Tongue (tissue), 2 donors: Measurements from ENCODE around the gene C19orf38. TPM values are rescaled to one million over a fixed set of nuclear protein-coding genes. Genes with fewer than 3 reads are reported as not detected.
A peak's percentile ranks its signal among the peaks of the same experiment; 100 is the strongest.

Experiments used
- DNase-seq: peaks from one replicate; pipeline ENCODE4 v3.0.0-alpha.2; 2015
- total RNA-seq: library from RNA; depleted of rRNA; stranded (reverse); fragments of >200 nt; gene quantifications from one replicate; pipeline ENCODE4 v1.2.3, GENCODE V29; 2014

C19orf38 gene, protein sequence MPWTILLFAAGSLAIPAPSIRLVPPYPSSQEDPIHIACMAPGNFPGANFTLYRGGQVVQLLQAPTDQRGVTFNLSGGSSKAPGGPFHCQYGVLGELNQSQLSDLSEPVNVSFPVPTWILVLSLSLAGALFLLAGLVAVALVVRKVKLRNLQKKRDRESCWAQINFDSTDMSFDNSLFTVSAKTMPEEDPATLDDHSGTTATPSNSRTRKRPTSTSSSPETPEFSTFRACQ
- 3.9 TPM for total RNA-seq

DNA sequence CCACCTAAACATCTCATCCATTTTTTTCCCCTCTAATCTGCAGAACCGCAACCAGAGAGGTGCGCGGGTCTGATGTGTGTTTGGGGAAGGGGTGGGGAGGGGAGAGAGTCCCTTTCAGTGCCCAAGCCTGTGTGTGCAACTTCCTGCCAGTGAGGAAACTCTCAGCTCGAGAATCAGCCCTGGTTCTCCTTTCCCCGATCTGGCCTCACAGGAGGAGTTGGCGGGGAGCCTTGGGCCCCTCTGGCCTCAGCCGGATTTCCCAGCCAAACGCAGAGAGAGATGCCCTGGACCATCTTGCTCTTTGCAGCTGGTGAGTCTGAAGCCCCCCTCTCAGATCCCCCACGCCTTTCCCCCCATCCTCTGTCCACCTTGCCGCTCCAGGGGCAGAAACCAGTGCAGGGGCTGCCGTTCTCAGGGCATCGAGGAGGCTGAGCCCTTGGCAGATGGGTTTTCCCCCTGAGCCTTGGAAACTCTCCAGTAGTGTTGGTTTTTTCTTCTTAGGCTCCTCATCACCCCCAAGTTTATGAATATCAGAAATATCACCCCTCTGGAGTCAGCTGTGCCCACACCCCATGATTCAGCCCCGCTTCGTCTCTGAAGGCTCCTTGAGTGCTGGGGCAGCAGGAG is at the start of gene C19orf38:
Gene C19orf38 (plus strand): TSS at position 186 of the 627 bp plus-strand sequence. CDS start 94 bp downstream, at position 280.
- peak; percentile 57 for DNase-seq

DNA sequence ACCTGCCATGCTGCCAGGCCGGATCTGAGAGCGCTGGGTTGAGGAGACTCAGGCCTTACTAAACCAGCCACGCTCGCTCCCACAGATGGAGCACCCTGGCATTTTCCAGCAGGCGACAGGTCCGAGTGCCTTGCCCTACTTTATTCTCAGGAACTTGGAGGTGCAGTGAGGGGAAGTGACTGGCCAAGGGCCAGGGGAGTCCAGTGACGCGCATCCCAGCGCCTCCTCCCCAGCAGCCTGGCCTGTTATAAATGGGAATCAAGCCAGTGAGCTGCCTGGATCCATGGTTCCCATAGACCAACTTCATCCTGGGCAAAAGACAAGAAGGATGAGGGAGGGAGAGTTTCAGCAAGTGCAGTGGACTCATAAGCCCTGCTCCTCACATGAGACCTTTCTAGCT is 47.7 kb upstream of the C19orf38 start:
- no peak for DNase-seq

DNA sequence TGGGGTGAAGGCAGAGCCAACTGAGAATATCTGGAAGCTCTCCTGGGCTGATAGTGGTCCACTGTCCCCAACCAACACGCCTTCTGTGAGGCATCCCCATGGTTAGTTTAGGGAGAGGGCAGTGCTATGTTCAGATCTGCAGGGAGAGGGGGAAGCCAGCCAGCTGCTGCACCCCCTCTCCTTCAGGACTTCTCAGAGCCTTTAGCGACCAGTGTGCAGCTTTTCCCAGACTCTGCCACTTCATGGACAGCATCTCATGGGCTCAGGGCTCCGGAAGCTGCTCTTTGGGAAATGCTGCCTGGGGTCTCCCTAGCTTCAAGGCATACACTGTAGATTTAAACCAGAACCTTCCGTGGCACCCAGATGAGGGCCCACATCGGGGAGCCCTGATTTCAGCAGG is 45.7 kb upstream of the C19orf38 start:
- DNase-seq = no peak

DNA sequence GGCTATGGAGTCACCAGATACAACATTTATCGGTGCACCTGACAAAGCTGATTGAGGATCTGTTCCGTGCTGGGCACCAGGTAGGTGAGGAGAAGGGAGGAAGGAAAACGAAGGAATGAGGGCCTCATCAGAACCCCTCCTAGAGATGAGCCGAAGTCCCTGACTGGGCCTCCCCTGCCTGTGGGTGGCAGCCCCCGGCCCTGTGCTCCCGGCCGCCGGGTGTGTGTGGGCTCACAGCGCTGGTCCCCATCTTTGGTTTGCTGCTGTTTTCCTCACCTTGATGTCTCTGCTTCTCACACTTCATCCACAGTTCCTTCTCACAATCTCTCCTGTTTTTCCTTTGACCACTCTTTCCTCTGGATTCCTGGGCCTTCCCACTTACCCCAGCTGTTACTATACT is 45.0 kb upstream of the C19orf38 start:
- no peak for DNase-seq

DNA sequence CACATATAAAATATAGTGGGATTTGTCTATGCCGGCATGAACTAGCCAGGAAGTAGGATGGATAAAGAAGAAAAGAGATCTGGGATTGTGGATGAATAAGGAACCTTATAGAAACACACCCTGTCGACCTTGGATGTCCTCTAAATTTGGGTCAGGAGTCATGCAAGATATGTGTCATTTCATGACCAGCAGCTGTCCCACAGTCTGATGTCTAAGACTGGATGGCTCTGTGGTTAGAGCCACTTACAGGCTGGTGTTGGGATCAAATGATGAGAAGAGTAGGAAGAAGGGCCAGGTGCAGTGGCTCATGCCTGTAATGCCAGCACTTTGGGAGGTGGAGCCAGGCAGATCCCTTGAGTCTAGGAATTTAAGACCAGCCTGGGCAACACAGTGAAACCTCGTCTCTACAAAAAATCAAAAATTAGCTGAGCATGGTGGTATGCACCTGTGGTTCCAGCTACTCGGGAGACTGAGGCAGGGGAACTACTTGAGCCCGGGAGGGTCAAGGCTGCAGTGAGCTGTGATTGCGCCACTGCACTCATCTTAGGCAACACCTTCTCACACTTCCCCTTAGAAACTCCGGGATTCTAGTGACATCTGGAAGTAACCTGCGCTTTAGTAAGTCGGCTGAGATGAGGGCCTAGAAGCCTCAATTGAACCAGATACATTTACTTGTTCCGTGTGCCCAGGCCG is 43.0 kb upstream of the C19orf38 start:
- DNase-seq = no peak

DNA sequence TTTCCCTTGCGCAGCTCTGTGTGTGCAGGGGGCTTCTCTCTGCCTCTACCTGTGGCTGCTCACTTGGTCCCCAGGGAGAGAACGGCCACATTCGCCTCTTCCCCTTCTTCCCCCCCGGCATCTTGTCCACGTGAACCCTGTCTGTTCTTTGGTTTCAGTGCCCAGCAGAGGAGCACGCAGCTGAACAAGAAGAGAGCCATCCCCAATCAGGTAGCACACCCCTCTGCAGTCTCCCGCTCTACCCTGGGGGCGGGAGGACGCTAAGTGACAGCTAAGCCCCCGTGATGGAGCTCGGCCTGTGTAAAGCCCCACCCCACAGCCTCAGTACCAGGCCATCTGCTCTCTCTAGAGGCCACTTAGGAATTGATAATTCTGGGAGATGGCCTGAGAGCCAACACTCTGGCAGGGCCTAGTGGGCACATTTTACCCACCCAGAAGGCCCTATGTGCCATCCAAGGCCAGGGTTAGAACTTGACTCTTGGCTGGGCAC is 42.4 kb upstream of the C19orf38 start:
- no peak for DNase-seq

DNA sequence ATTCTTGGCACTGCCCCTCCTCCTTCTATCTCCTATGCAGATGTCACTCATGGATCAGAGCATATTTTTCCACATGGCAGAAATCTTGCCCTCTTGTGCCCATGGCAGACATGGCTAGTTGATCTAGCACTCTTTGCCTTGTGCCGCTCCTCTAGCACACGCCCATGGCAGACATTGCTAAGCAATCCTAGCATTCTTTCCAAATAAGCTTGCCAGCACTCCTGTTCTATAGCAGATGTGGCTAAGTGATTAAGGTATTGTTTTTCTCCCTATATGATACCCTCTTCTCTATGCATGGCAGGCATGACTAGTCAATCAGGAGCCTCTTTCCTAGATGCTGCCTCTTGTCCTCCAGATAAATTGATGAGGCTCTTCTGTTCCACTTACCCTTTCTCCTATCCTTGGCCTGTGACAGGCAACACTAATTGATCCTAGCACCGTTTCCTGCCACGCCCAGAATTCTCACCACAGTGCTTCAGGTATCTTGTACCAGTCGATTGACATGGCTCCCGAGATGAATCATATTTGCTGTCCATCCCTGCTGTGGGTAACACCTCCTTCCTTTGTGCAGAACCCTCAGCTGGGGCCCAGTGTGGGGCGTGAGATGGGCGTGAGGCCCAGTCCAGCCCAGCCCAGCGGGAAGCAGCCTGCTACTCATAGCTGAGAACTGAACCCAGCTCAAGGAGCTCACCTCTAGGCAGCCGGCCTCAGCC is 39.1 kb upstream of the C19orf38 start:
- no peak for DNase-seq

DNA sequence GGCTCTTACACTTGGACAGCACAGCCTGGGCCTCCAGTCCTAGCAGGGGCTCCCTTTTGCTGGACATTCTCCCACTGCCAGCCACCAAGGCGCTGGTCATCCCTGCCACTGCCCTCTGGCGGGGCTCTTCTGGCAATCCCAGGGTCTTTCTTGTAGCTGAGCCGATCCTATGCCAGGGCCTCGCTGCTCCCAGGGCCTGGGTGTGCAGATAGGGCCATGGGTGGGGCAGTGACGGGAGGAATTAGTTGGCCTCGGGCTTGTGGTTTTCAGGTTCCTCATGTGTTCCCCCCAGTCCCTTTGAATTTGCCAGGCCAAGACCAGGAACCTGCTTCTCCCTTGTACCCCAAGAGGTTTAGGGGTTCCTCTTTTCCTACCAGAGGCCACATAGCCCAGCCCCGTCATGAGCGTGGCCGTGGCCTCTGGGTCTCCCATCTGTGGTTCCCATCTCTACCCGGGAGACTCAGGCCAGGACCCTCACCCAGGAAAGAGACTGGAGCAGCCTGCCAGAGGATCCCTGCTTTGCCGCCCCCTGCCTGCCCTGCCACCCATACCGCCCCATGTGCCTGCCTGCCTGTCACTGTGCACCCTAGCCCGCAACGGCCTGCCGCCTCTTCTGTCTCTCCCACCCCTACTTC is 38.4 kb upstream of the C19orf38 start:
- no peak for DNase-seq

DNA sequence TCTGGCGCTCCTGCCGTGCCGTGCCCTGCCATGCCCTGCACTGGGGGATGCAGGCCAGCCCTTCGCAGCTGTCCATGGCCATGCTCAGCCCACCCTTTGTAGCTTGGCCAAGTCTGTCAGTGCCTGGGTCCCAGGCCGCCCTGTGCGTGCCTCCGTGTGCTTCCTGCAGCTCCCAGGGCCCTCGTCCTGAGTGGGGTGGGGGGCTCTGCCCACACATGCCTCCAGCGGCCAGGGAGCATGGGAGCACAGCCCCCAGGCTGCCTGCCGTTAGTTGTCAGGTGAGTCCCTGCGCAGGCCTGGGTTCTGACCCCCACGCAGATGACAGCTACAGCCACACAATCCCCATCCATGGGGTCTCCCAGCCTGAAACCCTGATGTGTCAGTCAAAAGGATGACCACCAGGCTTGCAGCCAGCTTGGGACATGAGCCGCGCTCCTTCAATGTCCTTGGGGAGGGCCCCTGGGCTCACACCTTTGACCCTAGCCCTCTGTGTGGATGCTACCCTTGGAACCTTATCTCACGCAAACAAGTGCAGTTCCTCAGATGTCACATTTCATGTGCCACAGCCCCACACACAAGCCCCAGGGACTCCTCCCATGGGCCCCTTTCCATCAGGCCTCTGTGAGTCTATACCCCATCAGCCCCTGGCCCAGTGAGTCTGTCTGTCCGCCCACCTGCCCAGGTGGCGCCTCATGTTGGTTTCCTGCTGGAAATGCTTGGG is 36.7 kb upstream of the C19orf38 start:
- DNase-seq = no peak

DNA sequence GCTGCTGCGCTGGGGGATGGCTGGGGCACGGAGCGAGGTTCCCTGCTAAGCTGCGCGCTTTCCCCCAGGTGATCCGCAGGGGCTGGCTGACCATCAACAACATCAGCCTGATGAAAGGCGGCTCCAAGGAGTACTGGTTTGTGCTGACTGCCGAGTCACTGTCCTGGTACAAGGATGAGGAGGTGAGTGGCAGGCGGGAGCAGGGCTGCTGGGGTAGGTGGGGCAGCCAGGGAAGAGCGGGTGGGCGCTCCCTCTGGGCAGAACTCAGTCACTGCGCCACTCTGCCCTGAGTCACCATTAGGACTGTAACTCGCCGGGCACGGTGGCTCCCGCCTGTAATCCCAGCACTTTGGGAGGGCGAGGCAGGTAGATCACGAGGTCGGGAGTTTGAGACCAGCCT is 36.0 kb upstream of the C19orf38 start:
- no peak for DNase-seq

DNA sequence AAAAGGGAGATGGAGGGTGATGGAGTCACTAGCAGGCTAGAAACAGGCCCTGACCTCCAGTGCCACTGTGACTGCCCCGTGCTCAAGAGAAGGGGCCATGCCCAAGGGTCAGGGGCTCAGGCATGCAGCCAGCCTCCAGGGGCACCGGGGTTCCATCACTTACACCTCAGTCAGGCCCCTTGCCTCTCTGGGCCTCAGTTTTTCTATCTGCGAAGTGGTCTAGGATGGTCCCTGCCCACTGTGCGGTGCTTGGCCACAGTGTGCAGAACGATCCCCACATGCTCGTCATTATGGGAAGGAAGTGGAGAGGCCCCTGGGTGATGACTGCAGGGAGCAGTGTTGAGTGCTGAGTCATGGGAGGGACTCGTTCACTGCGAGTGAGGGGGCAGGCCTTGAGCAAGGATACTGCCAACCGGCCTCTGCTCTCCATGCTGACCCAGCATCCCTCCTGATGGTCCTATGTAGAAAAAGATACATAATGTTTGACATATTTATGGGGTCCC is 35.3 kb upstream of the C19orf38 start:
- DNase-seq = peak; percentile 31

DNA sequence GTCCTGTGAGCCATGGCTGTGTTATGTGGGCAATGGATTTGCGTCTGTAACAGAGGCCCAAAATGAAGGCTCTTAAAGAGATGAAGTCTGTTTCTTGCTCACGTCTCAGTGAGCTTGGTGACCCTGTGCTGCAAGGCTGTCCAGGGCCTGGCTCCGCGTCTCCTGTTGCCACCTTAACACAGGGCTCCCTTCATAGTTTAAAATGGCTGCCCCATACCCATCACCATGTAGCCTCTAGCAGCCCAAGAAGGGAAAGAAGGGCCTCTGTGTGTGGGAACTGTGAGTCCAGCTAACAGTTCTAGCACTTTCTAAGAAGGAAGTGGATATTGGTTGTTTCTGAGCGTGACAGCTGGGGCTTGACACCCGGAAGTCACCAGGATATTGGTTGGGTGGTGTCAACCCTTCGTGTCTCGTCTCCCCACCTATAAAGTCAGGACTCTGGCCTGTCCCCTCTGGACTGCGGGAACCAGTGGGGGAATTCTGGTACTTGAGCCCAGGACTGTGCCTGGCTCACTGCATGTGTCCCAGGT is 33.1 kb upstream of the C19orf38 start:
- DNase-seq = no peak

DNA sequence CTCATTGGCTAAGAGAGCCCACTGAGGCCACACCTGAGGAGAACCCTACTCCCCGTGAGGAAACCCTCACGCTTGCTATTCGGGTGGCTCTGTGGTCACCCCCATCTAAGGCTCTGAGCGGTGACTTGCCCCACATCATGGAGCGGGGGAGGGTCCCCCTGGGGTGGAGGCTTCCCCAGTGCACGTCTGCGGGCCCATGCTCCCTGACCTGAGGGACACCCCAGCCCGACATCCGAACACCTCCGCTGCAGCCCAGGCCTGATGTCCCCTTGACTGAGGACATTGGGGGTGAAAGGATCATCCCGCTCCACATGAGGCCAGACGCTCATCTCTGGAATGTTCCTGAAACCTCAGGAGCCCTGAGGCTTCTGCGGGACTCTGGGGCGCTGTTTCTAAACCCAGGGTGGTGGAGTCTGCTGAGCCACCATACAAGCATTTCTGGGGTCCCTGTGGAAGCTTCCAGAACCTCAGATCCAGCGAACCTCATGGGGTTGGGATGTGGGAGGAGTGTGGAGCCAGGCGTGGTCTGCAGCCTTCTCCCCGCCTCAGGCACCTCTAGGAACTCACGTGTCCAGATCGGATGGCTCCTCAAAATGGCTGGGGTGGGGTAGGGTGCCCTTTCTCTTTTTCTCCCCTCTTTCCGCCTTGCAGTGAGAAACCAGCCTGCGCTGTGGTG is 32.1 kb upstream of the C19orf38 start:
- no peak for DNase-seq

DNA sequence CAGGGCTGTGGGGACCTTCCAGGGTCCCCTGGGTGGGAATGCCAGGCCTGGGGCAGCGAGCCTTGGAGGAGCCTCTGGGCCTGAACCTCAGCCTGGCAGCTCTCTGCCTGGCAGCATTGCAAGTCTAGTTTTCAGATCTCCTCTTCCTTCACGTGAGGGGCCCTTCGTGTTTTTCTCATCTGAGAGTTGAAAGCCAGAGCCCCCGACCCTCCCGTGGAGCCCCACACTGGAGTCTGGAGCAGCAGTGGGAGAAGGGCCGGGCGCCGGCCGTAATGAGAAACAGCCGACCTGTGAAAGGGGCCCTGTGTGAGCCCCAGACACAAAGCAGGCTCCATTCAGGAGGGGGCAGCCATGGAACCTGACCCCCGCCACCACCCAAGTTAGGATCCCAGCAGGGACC is 31.5 kb upstream of the C19orf38 start:
- peak; percentile 27 for DNase-seq

DNA sequence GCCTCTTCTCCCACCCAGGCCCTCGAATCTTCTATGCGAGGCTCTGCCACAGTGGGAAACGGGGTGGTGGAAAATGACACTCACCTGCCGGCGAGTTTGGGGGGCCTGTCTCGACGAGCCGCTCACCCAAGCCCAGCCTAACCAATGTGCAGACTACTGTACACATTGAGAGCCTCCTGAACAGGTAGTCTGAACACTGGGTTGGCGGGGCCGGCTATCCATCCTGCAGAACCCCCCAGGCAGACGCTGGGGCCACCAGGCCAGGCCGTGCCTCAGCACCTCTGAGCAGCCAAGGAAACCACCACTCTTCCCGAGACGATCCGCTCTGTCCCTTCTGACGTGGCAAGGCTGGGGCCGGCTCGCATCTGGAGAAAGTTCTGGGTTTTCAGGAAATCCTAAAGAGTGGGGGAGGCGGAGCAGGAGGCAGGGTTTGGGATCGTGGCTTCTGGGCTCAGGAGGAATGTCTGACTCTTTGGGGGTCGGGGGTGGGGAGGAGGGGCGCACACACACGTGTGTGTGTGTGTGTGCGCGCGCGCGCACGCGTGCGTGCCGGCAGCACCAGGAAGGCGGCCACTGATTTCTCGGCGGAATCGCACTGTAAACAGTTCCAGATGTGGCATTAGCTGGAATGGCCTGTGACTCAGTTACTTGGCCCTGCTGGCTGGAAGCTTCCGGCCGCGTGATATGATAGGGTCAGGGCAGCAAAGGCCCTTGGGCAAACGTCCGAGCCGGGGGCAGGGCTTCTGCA is 30.8 kb upstream of the C19orf38 start:
- DNase-seq = peak; percentile 86

DNA sequence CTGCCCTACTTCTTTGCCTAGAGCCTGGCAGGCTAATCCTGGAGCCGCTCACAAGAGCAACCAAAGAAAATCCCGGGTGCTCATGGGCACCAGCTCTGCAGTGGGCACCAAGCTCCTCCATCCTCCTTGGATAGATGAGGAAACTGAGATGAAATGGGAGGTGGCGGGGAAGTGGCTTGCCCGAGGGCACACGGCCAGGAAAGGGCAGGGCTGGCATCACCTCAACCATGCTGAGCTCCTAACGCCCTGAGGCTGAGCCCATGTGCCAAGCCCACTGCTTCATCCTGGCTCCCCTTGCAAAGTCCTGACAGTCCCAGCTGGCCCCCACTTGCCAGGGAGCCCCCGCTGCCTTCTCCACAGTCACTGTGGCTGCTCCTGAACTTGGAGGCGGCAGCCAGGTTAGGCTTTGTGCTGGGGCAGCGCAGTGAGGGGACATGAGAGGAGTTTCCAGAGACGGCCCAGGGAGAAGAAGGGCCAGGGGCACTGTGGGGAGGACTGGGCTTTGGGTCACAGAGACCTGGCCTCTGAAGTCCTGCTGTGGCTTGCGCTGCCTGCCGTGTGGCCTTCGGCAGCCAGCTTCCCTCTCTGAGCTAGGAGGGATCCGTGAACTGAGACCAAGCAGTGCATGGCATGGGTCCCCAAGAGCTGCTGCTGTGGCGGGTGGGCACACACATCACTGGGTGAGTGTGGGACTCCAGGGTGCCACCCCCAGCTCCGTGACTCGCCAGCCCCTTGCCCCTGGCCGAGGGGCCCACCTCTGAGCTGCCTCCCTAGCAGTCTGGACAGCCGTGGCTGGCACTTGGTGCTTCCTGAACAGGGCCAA is 29.7 kb upstream of the C19orf38 start:
- DNase-seq = no peak

DNA sequence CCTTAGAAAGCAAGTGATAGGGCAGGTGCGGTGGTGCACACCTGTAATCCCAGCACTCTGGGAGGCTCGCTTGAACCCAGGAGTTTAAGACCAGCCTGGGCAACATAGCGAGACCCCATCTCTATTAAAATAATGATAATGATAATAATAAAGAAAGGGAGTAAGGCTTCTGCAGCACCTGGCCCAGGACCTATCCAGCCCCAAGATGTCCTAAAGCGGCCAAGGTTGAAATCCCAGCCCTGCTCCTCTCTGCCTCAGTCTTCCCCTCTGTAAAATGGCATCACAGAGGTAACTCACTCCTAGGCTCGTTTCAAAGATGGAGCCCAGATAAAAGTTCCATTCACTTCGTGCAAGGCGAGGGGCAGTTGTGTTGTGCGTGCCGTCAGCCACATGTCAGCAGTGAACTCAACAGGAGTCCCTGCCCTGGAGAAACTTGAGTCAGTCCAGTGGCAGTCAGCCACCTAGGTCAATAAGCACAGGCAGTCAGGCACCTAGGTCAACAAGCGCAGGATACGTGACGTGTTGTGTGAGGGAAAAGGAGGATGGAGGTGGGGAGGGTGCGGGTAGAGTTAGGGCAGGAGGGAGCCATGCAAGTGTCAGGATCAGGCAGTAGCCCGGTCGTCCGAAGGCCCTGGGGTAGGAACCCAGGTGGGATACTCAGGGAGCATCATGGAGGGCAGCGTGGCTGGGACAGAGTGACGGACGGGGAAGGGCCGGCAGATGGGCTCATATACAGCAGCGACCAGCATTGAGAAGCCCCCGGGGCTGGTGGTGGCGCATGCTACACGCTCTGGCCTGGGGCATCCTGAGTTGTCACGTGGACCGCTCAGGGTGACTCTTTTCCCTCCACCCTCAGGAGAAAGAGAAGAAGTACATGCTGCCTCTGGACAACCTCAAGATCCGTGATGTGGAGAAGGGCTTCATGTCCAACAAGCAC is 28.8 kb upstream of the C19orf38 start:
- DNase-seq = no peak

DNA sequence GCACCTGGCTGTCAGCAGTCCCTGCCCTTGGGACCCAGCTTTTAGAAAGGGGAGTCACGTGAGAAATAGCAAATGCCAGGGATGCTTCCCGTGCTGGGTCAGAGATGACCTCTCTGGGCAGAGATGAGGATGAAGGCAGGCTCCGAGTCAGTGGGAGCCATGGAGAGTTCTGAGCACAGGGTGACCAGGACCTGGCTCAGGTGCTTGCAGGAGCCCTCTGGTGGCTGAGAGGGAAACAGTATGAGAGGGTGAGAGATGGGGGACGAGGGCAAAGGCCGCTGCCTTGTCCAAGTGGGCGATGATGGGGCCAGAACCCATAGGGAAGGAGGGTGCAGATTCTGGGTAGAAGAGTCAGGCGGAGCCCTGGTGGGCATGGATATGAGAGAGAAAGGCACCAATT is 28.0 kb upstream of the C19orf38 start:
- DNase-seq = no peak
